Globus pallidus (tissue), 1 donor: ENCODE results near the gene HOXB6.

Experiments
- DNase-seq: peaks from one replicate; pipeline ENCODE4 v3.0.0-alpha.2; 2015; ENCODE audit warnings: low spot score

The HOXB6 gene

GRCh38 chr17:48579471-48579759 lies 25.4 kb downstream of the HOXB6 start:
- DNase-seq: no peak

DNA sequence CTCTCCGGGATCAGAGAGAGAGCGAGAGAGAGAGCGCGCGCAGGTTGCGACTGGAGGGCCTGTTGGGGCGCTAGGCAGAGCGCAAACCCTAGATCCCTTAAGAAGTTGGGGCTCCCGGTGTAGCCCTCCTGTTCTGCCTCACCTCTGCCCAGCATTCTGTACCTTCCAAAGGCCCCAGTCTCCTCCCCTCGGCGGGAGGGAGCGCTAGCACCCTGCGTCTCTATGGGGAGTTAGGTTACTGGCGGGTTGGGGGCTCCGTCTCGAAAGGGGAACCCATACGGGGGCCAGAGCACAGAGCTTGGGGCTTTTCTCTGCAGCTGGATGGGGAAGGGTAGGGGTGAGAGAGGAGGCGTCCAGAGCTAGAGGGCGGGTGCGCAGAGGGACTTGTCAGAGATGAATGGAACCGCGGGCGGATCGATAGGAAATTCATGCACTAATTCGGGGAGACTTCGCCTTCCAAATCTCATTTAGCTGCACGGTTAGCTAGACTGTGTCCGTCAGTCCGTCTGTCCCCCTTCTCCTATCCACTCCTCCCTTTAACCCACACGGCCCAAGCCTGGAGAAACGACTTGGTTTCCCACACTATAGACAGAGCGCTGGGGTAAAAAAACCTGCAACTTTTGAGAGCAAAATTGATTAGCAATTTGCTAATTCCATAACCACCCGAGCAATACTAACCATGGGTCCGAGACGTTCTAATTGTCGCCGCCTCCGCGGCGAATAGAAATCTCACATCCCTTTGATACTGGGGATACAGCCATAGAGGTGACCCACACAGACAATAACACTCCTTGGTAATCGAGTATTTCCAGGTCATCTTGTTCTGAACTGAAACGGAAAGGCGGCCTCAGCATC lies 25.9 kb downstream of the HOXB6 start:
- DNase-seq: no peak

- peak; percentile 22 for DNase-seq
These were observed 26.7 kb downstream of the HOXB6 start, which contains the start of gene HOXB4 for GRCh38 chr17:48577946-48578615. TSS of gene HOXB4 (minus strand) at chr17:48578350. CDS start at chr17:48578319, 31 bp downstream.

- DNase-seq: no peak
These were observed 27.3 kb downstream of the HOXB6 start for GRCh38 chr17:48577330-48577945.

GRCh38 chr17:48576479-48577309 lies 28.1 kb downstream of the HOXB6 start:
- no peak for DNase-seq

GRCh38 chr17:48575673-48576478 lies 28.9 kb downstream of the HOXB6 start:
- DNase-seq: no peak

DNA sequence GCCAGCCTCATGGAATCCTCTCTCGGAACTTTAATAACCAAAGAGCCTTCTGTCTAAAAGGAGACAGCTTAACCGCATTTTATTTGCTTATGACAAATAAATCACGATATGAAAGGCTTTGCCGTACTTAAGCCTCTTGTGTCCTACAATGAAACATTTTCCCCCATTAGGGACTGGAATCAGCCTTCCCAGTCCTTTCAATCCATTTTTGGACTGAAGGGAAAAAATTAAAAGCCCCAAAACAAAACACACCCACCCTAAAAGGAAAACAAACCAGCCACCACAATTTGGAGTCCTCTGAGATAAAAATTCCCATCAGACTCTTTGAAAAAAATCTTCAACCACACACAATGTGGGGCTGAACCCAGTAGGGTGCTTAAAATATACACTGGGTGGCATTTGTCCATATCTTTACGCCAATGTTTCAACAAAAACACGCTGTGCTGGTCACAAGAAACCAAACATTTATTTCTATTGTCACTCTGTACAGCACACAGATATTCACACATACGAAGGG lies 29.7 kb downstream of the HOXB6 start:
- DNase-seq: no peak

GRCh38 chr17:48574505-48575065 lies 30.2 kb downstream of the HOXB6 start:
- DNase-seq: no peak

DNA sequence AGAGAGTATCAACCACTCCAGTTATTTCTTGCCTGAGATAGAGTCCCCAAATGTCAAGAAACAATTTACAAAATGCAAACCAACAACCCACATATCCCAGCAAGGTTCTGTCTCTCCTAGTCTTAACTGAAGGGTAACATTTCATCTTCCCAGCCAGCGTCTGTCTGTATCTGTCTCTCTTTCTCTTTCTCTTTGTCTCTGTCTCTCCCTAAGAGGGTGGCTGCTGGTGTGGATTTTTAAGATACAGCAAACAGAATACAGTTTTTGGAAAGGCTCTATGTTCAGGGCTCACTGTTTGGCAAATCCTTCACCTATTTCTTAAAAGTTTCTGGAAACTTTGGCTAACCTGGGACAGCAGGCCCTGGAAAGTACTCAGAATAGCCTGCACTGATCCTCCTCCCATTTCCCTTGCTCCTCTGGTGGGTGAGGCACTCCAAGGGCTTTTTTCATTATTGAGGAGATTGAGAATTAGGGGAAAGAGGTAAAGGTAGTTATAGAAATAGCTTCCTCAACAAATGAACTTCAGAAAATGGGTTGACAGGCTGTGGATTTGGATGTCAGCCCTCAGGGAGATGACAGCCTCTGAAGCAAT lies 32.9 kb downstream of the HOXB6 start:
- no peak for DNase-seq

DNA sequence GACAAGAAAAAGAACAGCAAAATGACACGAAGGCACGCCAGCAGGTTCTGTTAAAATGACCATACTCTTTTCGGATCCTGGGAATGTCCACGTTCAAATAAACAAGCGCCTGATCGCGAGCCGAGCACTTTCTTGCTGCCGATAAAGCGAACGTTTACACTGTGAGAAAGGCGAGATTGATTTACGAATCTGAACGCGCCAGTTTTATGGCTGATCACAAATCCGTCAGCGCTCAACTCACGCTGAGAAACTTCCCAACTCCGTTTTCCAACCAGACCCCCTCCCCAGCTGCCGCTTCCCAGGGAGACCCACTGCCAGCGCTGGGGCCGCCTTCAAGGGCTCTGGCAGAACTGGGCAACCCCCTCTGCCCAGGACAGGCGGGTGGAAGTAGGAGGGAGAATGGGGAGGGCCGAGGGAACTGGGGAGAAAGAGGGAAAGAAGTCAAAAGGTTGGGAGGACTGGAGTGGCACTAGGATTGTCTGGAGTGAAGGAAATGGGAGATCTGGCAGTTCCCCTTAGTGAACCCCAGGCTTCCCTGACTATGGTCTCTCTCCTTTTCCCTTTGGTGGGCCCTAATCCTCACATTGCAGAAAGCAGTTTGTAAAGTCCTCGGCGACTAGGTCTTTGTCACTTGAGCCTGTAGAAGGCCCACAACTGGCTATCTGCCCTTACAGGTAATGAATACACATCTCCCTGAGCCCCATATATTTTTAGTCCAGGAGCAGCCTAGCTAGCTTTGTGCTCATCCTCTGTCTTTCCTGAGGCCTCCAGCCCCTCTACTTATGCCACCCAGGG lies 33.6 kb downstream of the HOXB6 start:
- no peak for DNase-seq

DNA sequence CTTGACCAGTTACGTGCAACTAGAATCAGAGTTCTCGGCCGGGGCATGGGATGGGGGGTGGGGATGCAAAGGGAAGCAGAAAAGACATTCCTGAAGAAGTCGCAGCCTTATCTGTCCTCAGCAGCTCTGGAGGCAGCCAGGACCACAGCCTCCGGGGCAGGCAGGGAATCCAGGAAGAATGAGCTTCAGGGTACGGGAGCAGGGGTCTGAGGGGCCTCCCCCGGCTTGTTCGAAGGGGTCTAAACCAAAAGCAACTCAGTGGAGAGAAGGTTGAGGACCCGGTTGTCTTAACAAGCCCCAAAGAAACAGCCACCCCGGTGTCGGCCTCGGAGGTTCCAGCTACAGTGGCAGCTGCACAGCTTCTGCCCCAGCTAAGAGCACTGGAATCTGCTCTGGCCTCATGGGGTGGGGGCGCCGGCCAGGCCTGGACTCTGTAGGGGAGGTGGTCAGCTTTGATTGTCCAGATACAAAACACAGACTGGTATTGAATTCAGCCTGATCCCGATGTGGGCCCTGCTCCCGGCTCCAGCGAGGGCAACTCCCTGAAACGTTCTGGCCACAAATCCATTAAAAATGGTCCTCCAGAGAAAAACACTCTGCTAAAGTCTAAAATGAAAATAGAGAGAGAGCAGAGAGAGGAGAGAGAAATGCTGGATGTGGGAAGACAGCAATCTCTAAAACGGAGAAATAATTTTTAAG lies 34.3 kb downstream of the HOXB6 start:
- no peak for DNase-seq

DNA sequence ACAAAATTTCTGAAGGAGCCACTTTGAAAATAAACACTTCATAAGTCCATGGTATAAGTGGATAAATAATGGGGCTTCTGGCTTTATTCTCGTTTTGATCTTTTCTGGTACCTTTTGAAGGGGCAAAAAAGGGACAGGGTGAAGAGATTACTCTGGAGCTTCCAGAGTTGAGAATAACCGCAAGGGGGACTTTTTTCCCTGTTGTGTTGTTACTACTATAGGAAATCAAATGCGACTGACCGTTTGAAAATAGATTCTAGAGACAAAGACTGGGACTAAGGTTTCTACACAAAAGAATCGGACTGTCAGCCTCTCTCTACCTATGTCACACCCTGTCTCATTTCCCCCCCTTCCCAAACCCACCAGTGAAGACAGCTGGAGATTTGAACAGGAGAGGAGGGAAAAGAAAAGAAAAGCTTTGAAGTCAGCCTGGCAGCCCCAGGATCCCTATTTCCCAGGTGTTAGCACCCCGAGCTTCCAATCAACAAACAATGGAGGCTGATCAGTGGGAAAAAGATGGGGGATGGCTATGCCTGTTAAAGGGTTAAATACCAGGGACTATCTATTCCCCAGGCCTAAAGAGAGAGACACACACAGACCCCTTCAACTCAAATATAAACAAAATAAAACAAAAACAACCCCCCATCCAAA lies 35.0 kb downstream of the HOXB6 start:
- no peak for DNase-seq

DNA sequence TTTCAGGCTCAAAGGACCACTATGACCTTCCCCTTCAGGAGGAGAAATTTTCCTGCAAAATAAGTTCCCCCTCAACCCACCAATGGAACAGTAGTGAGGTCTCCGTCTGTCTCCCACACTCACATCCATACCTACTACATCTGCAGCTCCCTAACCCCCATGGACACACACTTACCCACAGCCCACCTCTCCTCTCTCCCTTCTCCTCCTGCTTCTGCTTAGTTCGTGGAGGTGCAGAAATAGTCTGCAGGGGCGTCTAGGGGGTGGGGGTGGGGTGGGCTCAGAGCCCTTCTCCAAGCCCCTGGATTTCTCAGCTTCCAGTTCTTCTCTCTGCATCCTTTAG lies 35.6 kb downstream of the HOXB6 start:
- DNase-seq: no peak

DNA sequence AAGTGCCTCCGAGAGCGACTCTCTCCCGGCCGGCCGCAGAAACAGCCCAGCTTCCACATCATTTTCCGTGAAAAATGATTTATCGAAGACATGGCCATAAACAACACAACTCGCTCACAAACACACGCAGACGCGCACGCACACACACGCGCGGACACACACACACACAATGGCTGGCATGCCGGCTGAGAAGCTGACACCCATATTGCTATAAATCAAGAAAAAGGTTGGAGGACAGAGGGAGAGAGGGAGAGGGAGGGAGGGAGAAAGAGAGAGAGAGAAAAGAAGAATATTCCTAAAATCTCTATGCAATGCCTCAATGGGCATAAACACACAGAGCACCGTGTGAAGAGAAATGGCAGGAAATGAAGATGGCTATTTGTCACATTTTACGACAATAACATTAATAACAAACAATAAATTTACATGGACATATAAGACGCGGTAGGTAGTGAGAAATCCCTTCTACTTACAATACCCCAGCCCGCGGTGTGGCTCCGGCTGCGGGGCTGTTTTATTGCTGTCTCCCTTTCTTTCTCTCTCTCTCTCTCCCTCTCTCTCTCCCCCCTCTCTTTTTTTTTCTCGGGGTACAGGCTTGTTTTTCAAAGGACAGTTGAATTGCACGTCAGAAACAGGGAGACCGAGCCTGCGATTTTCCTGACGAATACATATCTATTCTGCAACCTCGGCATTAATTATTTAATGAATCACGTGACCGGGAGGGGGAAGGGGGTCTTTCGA lies 36.1 kb downstream of the HOXB6 start:
- no peak for DNase-seq

- no peak for DNase-seq
These were observed 37.0 kb downstream of the HOXB6 start for GRCh38 chr17:48567646-48568354.

- DNase-seq: no peak
These were observed 37.6 kb downstream of the HOXB6 start for GRCh38 chr17:48567209-48567608.

GRCh38 chr17:48566717-48567116 lies 38.1 kb downstream of the HOXB6 start:
- no peak for DNase-seq
